Caco-2 (cell line): ENCODE measurements around the gene FAM117B. TPM values are rescaled to one million over a fixed set of nuclear protein-coding genes. Genes with fewer than 3 reads are reported as not detected.

ENCODE experiments used
- BruUV-seq: library from RNA; stranded (reverse); fragments of 400-500 nt; replicated peaks from 2 replicates; lab custom pipeline; 2021; lab: Mats Ljungman, UMichigan
- CTCF ChIA-PET: fragments of 300-600 bp; sonication (Branson Sonifier 250); formaldehyde crosslinking; loops from one replicate; lab custom pipeline; 2022; ENCODE audit warnings: antibody characterized with exemption; lab: Charles Lee
- POLR2A ChIA-PET: fragments of 300-600 bp; sonication (Branson Sonifier 250); formaldehyde crosslinking; loops from one replicate; lab custom pipeline; 2022; ENCODE audit warnings: antibody characterized with exemption; lab: Charles Lee
- DNase-seq, 2 experiments: peaks; one replicate each; pipeline versions ENCODE4 v3.0.0 to v3.0.0-alpha.2; 2020 to 2022
- H3K27me3 ChIP-seq: replicated peaks from 2 replicates; pipeline ENCODE4 v1.6.0; 2011; ENCODE audit warnings: low read length; ENCODE audit not compliant: control insufficient read depth, insufficient read depth
- H3K36me3 ChIP-seq: 2 replicates; pipeline ENCODE4 v1.5.1; 2011; ENCODE audit warnings: low read length; ENCODE audit not compliant: control insufficient read depth, insufficient read depth
- H3K4me1 ChIP-seq: fragments of 250-450 bp; sonication (Bioruptor Pico); 2 replicates; pipeline ENCODE4 v1.5.1; 2020; ENCODE audit warnings: mild to moderate bottlenecking
- H3K4me3 ChIP-seq: 2 replicates; pipeline ENCODE4 v1.5.1; 2011; ENCODE audit warnings: low read depth, mild to moderate bottlenecking, control low read depth, low read length
- H3K9me3 ChIP-seq: fragments of 250-450 bp; sonication (Bioruptor Pico); 2 replicates; pipeline ENCODE4 v1.5.1; 2020; ENCODE audit warnings: mild to moderate bottlenecking, moderate library complexity
- H3K27ac Mint-ChIP-seq: one replicate; pipeline ENCODE4 v1.8.0; 2022; ENCODE audit warnings: mixed read lengths; ENCODE audit not compliant: unreplicated experiment
- H3K27me3 Mint-ChIP-seq: one replicate; pipeline ENCODE4 v1.8.0; 2022; ENCODE audit warnings: mixed read lengths; ENCODE audit not compliant: insufficient read depth, unreplicated experiment
- H3K36me3 Mint-ChIP-seq: one replicate; pipeline ENCODE4 v1.8.0; 2022; ENCODE audit warnings: mild to moderate bottlenecking, mixed read lengths; ENCODE audit not compliant: insufficient read depth, unreplicated experiment
- H3K4me1 Mint-ChIP-seq: one replicate; pipeline ENCODE4 v1.8.0; 2022; ENCODE audit warnings: low read depth, mixed read lengths; ENCODE audit not compliant: unreplicated experiment
- H3K4me3 Mint-ChIP-seq: one replicate; pipeline ENCODE4 v1.8.0; 2022; ENCODE audit warnings: mild to moderate bottlenecking, moderate library complexity, mixed read lengths; ENCODE audit not compliant: unreplicated experiment
- H3K9me3 Mint-ChIP-seq: one replicate; pipeline ENCODE4 v1.8.0; 2022; ENCODE audit warnings: mixed read lengths; ENCODE audit not compliant: unreplicated experiment
- intact Hi-C: fragments of 100-400 bp; cut with micrococcal nuclease; formaldehyde crosslinking; loops from one replicate; pipeline ENCODE4 v1.10.0; 2022; ENCODE audit not compliant: unreplicated experiment
- total RNA-seq: library from RNA; stranded (reverse); gene quantifications from 2 replicates; pipeline ENCODE4 v1.2.3, GENCODE V29; 2022
- TF ChIP-seq, protein P1 (sequence below), 2 experiments: fragments of 200-600 bp in 1 of 2; IDR thresholded peaks; 1 replicate in 1 of 2; 2 replicates in 1 of 2; pipeline versions ENCODE4 v1.5.1 to v1.8.0; 2011 to 2022; ENCODE audit warnings: antibody characterized with exemption in 1 of 2, control low read depth in 1 of 2, inconsistent platforms in 1 of 2, low read depth in 1 of 2, low read length in 1 of 2, mild to moderate bottlenecking in 1 of 2, moderate library complexity in 1 of 2; ENCODE audit not compliant: insufficient read depth in 1 of 2, severe bottlenecking in 1 of 2, unreplicated experiment in 1 of 2

The FAM117B gene
- total RNA-seq, 1 experiment from 2014 or later, result 9.8 TPM

DNA sequence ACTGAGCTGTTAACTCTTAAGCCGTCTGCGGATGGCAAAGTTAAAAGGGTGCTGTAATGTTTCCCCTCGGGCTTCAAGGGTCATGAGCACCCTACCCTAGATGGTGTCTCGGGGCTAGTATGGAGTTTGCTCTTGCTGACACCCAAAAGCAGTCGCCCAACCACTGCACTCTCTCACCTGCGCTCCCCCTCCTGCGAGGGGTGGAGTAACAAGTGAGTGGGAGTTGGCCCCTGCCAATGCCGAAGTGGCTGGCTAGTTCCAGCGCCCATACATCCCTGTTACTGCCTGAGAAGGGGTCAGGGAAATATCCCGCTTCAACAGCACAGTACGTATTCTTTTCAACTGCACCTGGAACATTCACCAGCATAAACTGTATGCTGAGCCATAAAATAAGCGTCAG is 47.5 kb downstream of the FAM117B start:
- no peak overlapping the region for H3K4me3 Mint-ChIP-seq
- H3K27me3 Mint-ChIP-seq, result no peaks in the 10 kb centered on the region
- Histone ChIP-seq H3K36me3 (no peaks in the 10 kb centered on the region), H3K9me3 (peaks cover 8% of the 10 kb centered on the region), H3K4me3 (no peak overlapping the region), H3K27me3 (no peaks in the 10 kb centered on the region), H3K4me1 (no peaks in the 10 kb centered on the region)
- CTCF ChIA-PET, result no interaction called here
- BruUV-seq, result no TSS peak
- TF ChIP-seq, protein P1, sequence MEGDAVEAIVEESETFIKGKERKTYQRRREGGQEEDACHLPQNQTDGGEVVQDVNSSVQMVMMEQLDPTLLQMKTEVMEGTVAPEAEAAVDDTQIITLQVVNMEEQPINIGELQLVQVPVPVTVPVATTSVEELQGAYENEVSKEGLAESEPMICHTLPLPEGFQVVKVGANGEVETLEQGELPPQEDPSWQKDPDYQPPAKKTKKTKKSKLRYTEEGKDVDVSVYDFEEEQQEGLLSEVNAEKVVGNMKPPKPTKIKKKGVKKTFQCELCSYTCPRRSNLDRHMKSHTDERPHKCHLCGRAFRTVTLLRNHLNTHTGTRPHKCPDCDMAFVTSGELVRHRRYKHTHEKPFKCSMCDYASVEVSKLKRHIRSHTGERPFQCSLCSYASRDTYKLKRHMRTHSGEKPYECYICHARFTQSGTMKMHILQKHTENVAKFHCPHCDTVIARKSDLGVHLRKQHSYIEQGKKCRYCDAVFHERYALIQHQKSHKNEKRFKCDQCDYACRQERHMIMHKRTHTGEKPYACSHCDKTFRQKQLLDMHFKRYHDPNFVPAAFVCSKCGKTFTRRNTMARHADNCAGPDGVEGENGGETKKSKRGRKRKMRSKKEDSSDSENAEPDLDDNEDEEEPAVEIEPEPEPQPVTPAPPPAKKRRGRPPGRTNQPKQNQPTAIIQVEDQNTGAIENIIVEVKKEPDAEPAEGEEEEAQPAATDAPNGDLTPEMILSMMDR (IDR thresholded peaks at IDR 0.05; ENCODE audit: insufficient read depth in 1 of 2, low read depth in 1 of 2, low read length in 1 of 2, severe bottlenecking in 1 of 2, unreplicated experiment in 1 of 2), result no peak
- no peaks in the 10 kb centered on the region for H3K4me1 Mint-ChIP-seq
- intact Hi-C loops, result no loop called here
- POLR2A ChIA-PET, result no interaction called here
- H3K27ac Mint-ChIP-seq, result no peak overlapping the region
- peaks cover 25% of the 10 kb centered on the region for H3K9me3 Mint-ChIP-seq
- no peaks in the 10 kb centered on the region for H3K36me3 Mint-ChIP-seq
- DNase-seq, result no peak

DNA sequence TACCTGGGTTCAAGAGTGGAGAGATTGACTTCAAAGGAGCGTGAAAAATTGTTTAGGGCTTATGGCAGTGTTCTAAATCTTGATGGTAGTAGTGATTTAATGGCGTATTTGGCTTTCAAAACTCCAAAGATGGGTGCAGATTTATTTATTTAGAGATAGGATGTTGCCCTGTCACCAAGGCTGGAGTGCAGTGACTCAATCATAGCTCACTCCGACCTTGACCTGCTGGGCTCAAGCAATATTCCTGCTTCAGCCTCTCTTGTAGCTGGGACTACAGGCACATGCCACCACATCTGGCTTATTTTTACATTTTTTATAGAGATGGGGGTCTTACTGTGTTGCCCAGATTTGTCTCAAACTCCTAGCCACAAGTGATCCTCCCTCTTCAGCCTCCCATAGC is 52.5 kb downstream of the FAM117B start:
- DNase-seq, result no peak
- no peaks in the 10 kb centered on the region for H3K4me1 ChIP-seq
- H3K9me3 Mint-ChIP-seq, result no peaks in the 10 kb centered on the region
- no peak overlapping the region for H3K4me3 Mint-ChIP-seq
- no TSS peak for BruUV-seq
- H3K4me1 Mint-ChIP-seq, result no peaks in the 10 kb centered on the region
- H3K27ac Mint-ChIP-seq, result no peak overlapping the region
- TF ChIP-seq, protein P1 (IDR thresholded peaks at IDR 0.05; ENCODE audit: insufficient read depth in 1 of 2, low read depth in 1 of 2, low read length in 1 of 2, severe bottlenecking in 1 of 2, unreplicated experiment in 1 of 2), result no peak
- H3K4me3 ChIP-seq, result no peak overlapping the region
- POLR2A ChIA-PET, result no interaction called here
- H3K27me3 ChIP-seq, result no peaks in the 10 kb centered on the region
- no peaks in the 10 kb centered on the region for H3K36me3 ChIP-seq
- CTCF ChIA-PET, result no interaction called here
- no peaks in the 10 kb centered on the region for H3K27me3 Mint-ChIP-seq
- H3K9me3 ChIP-seq, result no peaks in the 10 kb centered on the region
- no peaks in the 10 kb centered on the region for H3K36me3 Mint-ChIP-seq
- intact Hi-C loops, result no loop called here

DNA sequence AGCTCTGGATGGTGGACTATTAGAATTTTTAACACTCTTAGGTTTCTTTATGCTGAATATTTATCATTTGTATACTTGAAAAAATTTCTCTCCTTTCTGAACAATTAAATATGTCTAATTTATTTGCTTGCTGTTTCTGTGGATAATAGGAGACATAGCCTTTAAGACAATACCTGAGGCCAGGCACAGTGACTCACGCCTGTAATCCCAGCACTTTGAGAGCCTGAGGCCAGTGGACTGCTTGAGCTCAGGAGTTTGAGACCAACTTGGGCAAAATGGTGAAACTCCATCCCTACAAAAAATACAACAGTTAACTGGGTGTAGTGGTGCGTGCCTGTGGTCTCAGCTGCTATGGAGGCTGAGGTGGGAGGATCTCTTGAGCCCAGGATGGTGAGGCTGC is 54.7 kb downstream of the FAM117B start:
- Mint-ChIP-seq H3K9me3 (no peaks in the 10 kb centered on the region), H3K4me1 (no peaks in the 10 kb centered on the region), H3K4me3 (no peak overlapping the region), H3K27ac (no peak overlapping the region), H3K27me3 (no peaks in the 10 kb centered on the region), H3K36me3 (no peaks in the 10 kb centered on the region)
- BruUV-seq, result no TSS peak
- no peaks in the 10 kb centered on the region for H3K27me3 ChIP-seq
- no peaks in the 10 kb centered on the region for H3K4me1 ChIP-seq
- intact Hi-C loops, result no loop called here
- TF ChIP-seq, protein P1 (IDR thresholded peaks at IDR 0.05; ENCODE audit: insufficient read depth in 1 of 2, low read depth in 1 of 2, low read length in 1 of 2, severe bottlenecking in 1 of 2, unreplicated experiment in 1 of 2), result no peak
- H3K4me3 ChIP-seq, result no peak overlapping the region
- POLR2A ChIA-PET, result no interaction called here
- no peaks in the 10 kb centered on the region for H3K9me3 ChIP-seq
- CTCF ChIA-PET, result no interaction called here
- no peaks in the 10 kb centered on the region for H3K36me3 ChIP-seq
- no peak for DNase-seq
